ENCODE data around the gene C1QTNF12. TPM values are rescaled to one million over a fixed set of nuclear protein-coding genes. Genes with fewer than 3 reads are reported as not detected.

The C1QTNF12 gene
- total RNA-seq, 3 donors from 2014 or later, result 2.0 TPM; not detected in 2

- Histone ChIP-seq H3K4me3 (no peak overlapping the region), H3K27ac (no peak overlapping the region), H3K9me3 (no peaks in the 10 kb centered on the region), H3K4me1 (peaks cover 0 to 10% of the 10 kb centered on the region in 2 donors), H3K27me3 (peaks cover 0 to 26% of the 10 kb centered on the region in 2 donors), H3K36me3 (no peaks in the 10 kb centered on the region)
- no peak for DNase-seq (ENCODE audit: low spot score in 2 of 2)
- intact Hi-C loops (cut with DNase I; ENCODE audit: low total_unique reads), result loop anchor here (5.0 kb wide), 1 partner anchor 168 kb away; no protein-coding TSS in a partner anchor
- TF ChIP-seq POLR2AphosphoS5 (IDR thresholded peaks at IDR 0.05) (no peak), POLR2A (IDR thresholded peaks at IDR 0.05) (no peak), CTCF (IDR thresholded peaks at IDR 0.05) (peak; percentile 49 to 83 (median 64))
These were observed 43.8 kb upstream of the C1QTNF12 start for GRCh38 chr1:1290238-1290731.

- H3K4me3 ChIP-seq, result no peak overlapping the region
- no peak overlapping the region for H3K27ac ChIP-seq
- H3K36me3 ChIP-seq, result no peaks in the 10 kb centered on the region
- no peaks in the 10 kb centered on the region for H3K9me3 ChIP-seq
- no peak for DNase-seq (ENCODE audit: low spot score in 2 of 2)
- peaks cover 0 to 10% of the 10 kb centered on the region in 2 donors for H3K4me1 ChIP-seq
- TF ChIP-seq CTCF (IDR thresholded peaks at IDR 0.05), result no peak
- no peak for TF ChIP-seq POLR2A (IDR thresholded peaks at IDR 0.05)
- no peak for TF ChIP-seq POLR2AphosphoS5 (IDR thresholded peaks at IDR 0.05)
- peaks cover 0 to 35% of the 10 kb centered on the region in 2 donors for H3K27me3 ChIP-seq
- intact Hi-C loops (cut with DNase I; ENCODE audit: low total_unique reads), result no loop called here
These were observed 41.0 kb upstream of the C1QTNF12 start for GRCh38 chr1:1287288-1288110.

- no peak for DNase-seq (ENCODE audit: low spot score in 2 of 2)
- TF ChIP-seq CTCF (IDR thresholded peaks at IDR 0.05) (no peak), POLR2AphosphoS5 (IDR thresholded peaks at IDR 0.05) (no peak), POLR2A (IDR thresholded peaks at IDR 0.05) (no peak)
- H3K4me1 ChIP-seq, result peaks cover 0 to 10% of the 10 kb centered on the region in 2 donors
- peaks cover 0 to 35% of the 10 kb centered on the region in 2 donors for H3K27me3 ChIP-seq
- H3K4me3 ChIP-seq, result no peak overlapping the region
- H3K36me3 ChIP-seq, result no peaks in the 10 kb centered on the region
- H3K9me3 ChIP-seq, result no peaks in the 10 kb centered on the region
- H3K27ac ChIP-seq, result no peak overlapping the region
- intact Hi-C loops (cut with DNase I; ENCODE audit: low total_unique reads), result no loop called here
These were observed 40.1 kb upstream of the C1QTNF12 start for GRCh38 chr1:1286313-1287261.

- Histone ChIP-seq H3K9me3 (no peaks in the 10 kb centered on the region), H3K27ac (no peak overlapping the region), H3K27me3 (peaks cover 0 to 35% of the 10 kb centered on the region in 2 donors), H3K36me3 (no peaks in the 10 kb centered on the region), H3K4me1 (peaks cover 0 to 2% of the 10 kb centered on the region in 2 donors), H3K4me3 (no peak overlapping the region)
- no peak for TF ChIP-seq POLR2AphosphoS5 (IDR thresholded peaks at IDR 0.05)
- DNase-seq (ENCODE audit: low spot score in 2 of 2), result no peak
- intact Hi-C loops (cut with DNase I; ENCODE audit: low total_unique reads), result no loop called here
These were observed 39.2 kb upstream of the C1QTNF12 start for GRCh38 chr1:1285611-1286311.

GRCh38 chr1:1285102-1285571, 38.6 kb upstream of the C1QTNF12 start:
- Histone ChIP-seq H3K4me1 (no peaks in the 10 kb centered on the region), H3K36me3 (no peaks in the 10 kb centered on the region), H3K4me3 (no peak overlapping the region), H3K27ac (no peak overlapping the region), H3K9me3 (no peaks in the 10 kb centered on the region), H3K27me3 (peaks cover 0 to 35% of the 10 kb centered on the region in 2 donors)
- TF ChIP-seq POLR2AphosphoS5 (IDR thresholded peaks at IDR 0.05), result no peak
- TF ChIP-seq POLR2A (IDR thresholded peaks at IDR 0.05), result no peak
- TF ChIP-seq CTCF (IDR thresholded peaks at IDR 0.05), result no peak
- intact Hi-C loops (cut with DNase I; ENCODE audit: low total_unique reads), result no loop called here
- DNase-seq (ENCODE audit: low spot score in 2 of 2), result no peak

Data from breast epithelium (tissue), 4 donors.